Loucy (cell line): ENCODE measurements around the gene LHFPL3.

ENCODE experiments used
- H2AFZ ChIP-seq: fragments of 200-600 bp; sonication (generic); 2 replicates; pipeline ENCODE4 v1.6.0; 2016; ENCODE audit warnings: antibody characterized with exemption, mild to moderate bottlenecking, low read length, moderate library complexity
- H3F3A ChIP-seq: fragments of 200-600 bp; 2 replicates; pipeline ENCODE4 v1.6.0; 2016; ENCODE audit warnings: antibody characterized with exemption, low read depth, mild to moderate bottlenecking
- H3K27me3 ChIP-seq: fragments of 200-600 bp; sonication (generic); 2 replicates; pipeline ENCODE4 v1.6.1; 2014; ENCODE audit warnings: low read length, mild to moderate bottlenecking; ENCODE audit not compliant: insufficient read depth, poor library complexity, severe bottlenecking
- H3K36me3 ChIP-seq: fragments of 200-600 bp; sonication (generic); 2 replicates; pipeline ENCODE4 v1.6.1; 2016; ENCODE audit warnings: low read length; ENCODE audit not compliant: insufficient read depth
- H3K4me1 ChIP-seq: fragments of 200-600 bp; sonication (generic); 2 replicates; pipeline ENCODE4 v1.5.1; 2014; ENCODE audit warnings: low read length, mild to moderate bottlenecking; ENCODE audit not compliant: insufficient read depth, poor library complexity, severe bottlenecking
- H3K4me2 ChIP-seq: fragments of 200-600 bp; sonication (generic); 2 replicates; pipeline ENCODE4 v1.6.0; 2014; ENCODE audit warnings: antibody characterized with exemption, low read length, low read depth, mild to moderate bottlenecking; ENCODE audit not compliant: poor library complexity, severe bottlenecking
- H3K4me3 ChIP-seq: fragments of 200-600 bp; sonication (generic); 2 replicates; pipeline ENCODE4 v1.5.1; 2014; ENCODE audit warnings: low read length, mild to moderate bottlenecking, mixed read lengths; ENCODE audit not compliant: poor library complexity, severe bottlenecking
- H3K79me2 ChIP-seq: fragments of 200-600 bp; sonication (generic); 2 replicates; pipeline ENCODE4 v1.6.1; 2014; ENCODE audit warnings: low read length; ENCODE audit not compliant: insufficient read depth
- H3K9ac ChIP-seq: fragments of 200-600 bp; sonication (generic); 2 replicates; pipeline ENCODE4 v1.6.0; 2014; ENCODE audit warnings: mild to moderate bottlenecking, low read depth, low read length, moderate library complexity; ENCODE audit not compliant: poor library complexity, severe bottlenecking
- H3K9me2 ChIP-seq: fragments of 200-600 bp; sonication (generic); replicated peaks from 2 replicates; pipeline ENCODE4 v1.6.1; 2016; ENCODE audit warnings: low read depth, low read length, mixed read lengths
- H3K9me3 ChIP-seq: fragments of 200-600 bp; sonication (generic); 2 replicates; pipeline ENCODE4 v1.6.1; 2014; ENCODE audit warnings: mild to moderate bottlenecking, antibody characterized with exemption, low read length, low read depth; ENCODE audit not compliant: insufficient read depth
- H4K20me1 ChIP-seq: fragments of 200-600 bp; sonication (generic); 2 replicates; pipeline ENCODE4 v1.6.0; 2014; ENCODE audit warnings: antibody characterized with exemption, low read length, mild to moderate bottlenecking; ENCODE audit not compliant: insufficient read depth, poor library complexity, severe bottlenecking
- CTCF ChIP-seq: fragments of 200-600 bp; sonication (generic); conservative IDR thresholded peaks from 2 replicates; pipeline ENCODE4 v1.5.1; 2014; ENCODE audit warnings: mild to moderate bottlenecking, antibody characterized with exemption, low read length
- EZH2phosphoT487 ChIP-seq: fragments of 200-600 bp; IDR thresholded peaks from 2 replicates; pipeline ENCODE4 v1.6.1; 2018; ENCODE audit warnings: antibody characterized with exemption, mild to moderate bottlenecking, moderate library complexity, borderline replicate concordance

Gene LHFPL3

GRCh38 chr7:104891949-104892348 is 563.5 kb downstream of the LHFPL3 start:
- no peaks in the 10 kb centered on the region for H3K27me3 ChIP-seq
- H4K20me1 ChIP-seq, result no peaks in the 10 kb centered on the region
- no peaks in the 10 kb centered on the region for H3K9me3 ChIP-seq
- H3K79me2 ChIP-seq, result no peaks in the 10 kb centered on the region
- no peak overlapping the region for H2AFZ ChIP-seq
- no peaks in the 10 kb centered on the region for H3K36me3 ChIP-seq
- no peak overlapping the region for H3K9ac ChIP-seq
- H3F3A ChIP-seq, result no peaks in the 10 kb centered on the region
- H3K4me3 ChIP-seq, result no peak overlapping the region
- no peaks in the 10 kb centered on the region for H3K4me1 ChIP-seq
- TF ChIP-seq CTCF (no peak), EZH2phosphoT487 (no peak)
- H3K9me2 ChIP-seq, result no peaks in the 10 kb centered on the region
- H3K4me2 ChIP-seq, result no peak overlapping the region

DNA sequence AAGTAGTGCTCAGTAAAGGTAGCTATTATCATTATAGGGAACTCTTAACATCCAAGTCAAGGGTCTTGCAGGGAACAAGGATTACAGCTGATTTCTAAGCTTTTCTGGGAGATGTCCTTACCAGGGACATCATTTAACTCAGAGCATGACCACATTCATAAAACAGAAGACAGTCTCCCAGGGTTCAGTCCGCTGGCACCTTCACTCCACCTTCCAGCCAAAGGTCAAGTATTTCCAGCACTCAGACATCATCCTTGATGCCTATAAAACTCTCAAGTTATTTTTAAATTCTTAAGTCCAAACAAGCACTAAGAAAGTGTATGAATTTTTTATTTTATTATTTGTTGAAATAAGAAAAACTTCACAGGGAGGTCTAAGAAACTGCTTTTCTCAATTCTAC is 565.9 kb downstream of the LHFPL3 start:
- H3K4me2 ChIP-seq, result no peak overlapping the region
- H3F3A ChIP-seq, result no peaks in the 10 kb centered on the region
- H3K79me2 ChIP-seq, result no peaks in the 10 kb centered on the region
- H2AFZ ChIP-seq, result no peak overlapping the region
- no peaks in the 10 kb centered on the region for H3K27me3 ChIP-seq
- TF ChIP-seq CTCF (no peak), EZH2phosphoT487 (no peak)
- H3K9me3 ChIP-seq, result no peaks in the 10 kb centered on the region
- H3K9me2 ChIP-seq, result no peaks in the 10 kb centered on the region
- H3K9ac ChIP-seq, result no peak overlapping the region
- H3K4me1 ChIP-seq, result peaks cover 5% of the 10 kb centered on the region
- H3K4me3 ChIP-seq, result no peak overlapping the region
- no peaks in the 10 kb centered on the region for H3K36me3 ChIP-seq
- H4K20me1 ChIP-seq, result no peaks in the 10 kb centered on the region

DNA sequence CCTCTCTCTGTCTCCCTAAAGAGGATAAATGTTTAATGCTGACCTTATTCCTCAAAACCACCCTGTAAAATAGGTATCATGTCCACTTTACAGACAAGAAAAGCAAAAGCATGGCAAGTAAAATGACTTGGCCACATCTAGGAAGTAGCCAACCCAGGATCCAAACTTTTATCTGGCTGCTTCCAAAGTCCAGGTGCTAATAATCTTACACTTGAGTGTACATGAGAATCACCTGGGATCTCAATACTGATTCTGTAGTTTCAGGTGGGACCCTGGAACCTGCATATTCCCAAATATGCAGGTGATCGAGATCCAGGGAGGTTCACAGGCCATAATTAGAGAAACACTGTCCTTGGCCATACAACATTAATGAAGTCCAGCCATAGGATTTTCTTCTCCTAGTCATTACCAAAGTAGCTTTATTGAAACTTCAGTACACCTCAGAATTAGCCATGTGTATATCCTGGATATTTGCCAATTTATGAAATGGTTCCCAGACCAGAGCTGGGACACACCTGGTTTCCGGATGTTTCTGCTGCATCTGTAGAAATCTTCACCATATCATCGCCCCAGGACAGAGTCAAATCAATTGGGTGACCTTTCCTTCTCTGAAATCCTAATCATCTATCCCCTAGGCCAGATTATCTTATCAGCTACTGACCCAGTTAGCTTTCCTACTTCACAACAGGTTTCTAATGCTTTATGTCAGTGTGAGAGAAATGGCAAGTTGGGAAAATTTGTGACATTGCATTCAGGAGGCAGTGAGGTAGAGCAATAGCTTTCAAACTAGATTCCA is 566.5 kb downstream of the LHFPL3 start:
- TF ChIP-seq CTCF (no peak), EZH2phosphoT487 (no peak)
- H4K20me1 ChIP-seq, result no peaks in the 10 kb centered on the region
- no peaks in the 10 kb centered on the region for H3F3A ChIP-seq
- H3K4me3 ChIP-seq, result no peak overlapping the region
- H3K9me3 ChIP-seq, result no peaks in the 10 kb centered on the region
- H3K4me1 ChIP-seq, result peaks cover 5% of the 10 kb centered on the region
- H3K9ac ChIP-seq, result no peak overlapping the region
- H3K9me2 ChIP-seq, result no peaks in the 10 kb centered on the region
- no peaks in the 10 kb centered on the region for H3K36me3 ChIP-seq
- H3K79me2 ChIP-seq, result no peaks in the 10 kb centered on the region
- no peak overlapping the region for H3K4me2 ChIP-seq
- no peak overlapping the region for H2AFZ ChIP-seq
- no peaks in the 10 kb centered on the region for H3K27me3 ChIP-seq
